ENCODE results near the gene MERTK.
"Not testable (repeated sequence)": the region's sequence is repeated elsewhere in the genome, so short reads cannot be mapped to it uniquely, and the experiment has no call there.

MERTK gene

DNA sequence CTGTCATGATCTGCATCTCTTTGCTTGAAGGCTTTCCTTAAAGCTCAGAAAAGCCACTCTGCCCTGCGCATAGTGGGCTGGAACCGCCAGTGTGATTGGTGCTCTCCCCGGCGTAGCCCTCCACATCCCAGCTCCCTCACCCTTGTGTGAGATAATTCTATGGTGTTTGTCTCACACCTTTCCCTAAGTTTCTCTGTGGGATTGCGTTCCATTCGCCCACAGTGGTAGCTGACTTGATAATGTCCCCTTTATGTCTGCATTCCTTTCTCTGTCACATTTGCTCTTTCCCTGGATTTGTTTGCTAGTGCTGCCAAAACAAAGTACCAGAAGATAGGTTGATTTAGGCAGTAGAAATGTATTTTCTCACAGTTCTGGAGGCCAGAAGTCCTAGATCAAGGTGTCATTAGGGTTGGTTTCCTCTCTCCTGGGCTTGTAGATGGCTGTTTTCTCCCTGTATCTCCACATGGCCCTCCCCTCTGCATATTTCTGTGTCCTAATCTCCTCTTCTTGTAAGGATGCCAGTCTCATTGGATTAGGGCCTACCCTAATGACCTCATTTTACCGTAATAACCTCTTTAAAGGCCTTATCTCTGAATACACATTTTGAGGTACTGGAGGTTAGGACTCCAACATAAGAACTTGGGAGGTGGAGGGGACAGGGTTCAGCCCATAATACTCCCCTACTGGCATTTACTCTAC, 149.3 kb downstream of the MERTK start:
- no peak for DNase-seq

DNA sequence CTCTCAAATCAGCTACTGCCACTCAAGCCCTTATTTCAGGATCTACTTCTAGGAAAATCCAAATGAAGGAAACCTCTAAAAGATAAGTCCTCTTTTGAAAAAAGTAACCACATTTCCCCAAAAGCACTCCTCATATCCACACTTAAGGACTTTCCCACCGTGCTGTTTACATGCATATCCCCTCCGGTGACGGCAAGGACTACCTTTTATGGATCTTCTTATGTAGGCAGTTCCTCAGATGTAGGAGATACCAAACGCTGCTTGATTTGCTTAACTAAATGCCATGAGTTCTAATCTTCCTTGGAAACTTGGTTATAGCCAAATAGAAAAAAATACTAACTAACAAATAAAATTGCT, 149.8 kb downstream of the MERTK start:
- DNase-seq: no peak

DNA sequence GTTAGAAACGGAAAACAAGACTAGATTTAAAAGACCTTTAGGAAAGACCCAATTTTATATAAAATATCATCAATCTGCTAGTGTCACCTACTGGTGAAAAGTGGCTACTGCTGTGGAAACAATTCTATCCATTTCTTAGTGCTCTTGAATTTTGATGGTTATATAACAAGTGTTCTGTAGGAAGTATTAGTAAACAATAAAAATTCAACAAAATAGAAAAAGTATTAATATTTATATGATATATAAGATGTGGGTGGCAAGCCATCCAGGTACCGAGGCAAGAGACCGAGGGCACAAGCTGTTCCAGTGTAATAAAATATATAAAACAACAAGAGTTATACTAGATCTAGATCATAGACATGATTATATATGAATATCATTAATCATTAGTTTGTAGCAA, 150.5 kb downstream of the MERTK start:
- peak; percentile 48 for DNase-seq

DNA sequence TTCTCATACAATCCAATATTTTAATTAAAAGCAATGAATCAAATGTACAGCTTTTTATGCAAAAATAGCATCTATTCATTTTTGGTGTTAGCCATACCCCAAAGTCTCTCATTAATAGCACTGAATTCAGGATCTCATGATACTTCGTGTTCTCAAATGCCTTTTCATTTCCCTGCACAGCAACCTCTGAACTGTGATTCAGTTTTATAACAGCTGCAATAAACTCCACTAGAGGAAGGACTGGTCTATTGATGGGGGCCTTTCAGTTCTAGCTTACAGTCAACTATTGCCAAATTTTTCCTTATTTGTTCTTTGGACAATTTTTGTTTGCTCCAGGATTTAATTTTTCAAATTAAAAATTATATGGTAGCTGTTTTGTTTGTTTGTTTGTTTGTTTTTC, 151.9 kb downstream of the MERTK start:
- DNase-seq: no peak

DNA sequence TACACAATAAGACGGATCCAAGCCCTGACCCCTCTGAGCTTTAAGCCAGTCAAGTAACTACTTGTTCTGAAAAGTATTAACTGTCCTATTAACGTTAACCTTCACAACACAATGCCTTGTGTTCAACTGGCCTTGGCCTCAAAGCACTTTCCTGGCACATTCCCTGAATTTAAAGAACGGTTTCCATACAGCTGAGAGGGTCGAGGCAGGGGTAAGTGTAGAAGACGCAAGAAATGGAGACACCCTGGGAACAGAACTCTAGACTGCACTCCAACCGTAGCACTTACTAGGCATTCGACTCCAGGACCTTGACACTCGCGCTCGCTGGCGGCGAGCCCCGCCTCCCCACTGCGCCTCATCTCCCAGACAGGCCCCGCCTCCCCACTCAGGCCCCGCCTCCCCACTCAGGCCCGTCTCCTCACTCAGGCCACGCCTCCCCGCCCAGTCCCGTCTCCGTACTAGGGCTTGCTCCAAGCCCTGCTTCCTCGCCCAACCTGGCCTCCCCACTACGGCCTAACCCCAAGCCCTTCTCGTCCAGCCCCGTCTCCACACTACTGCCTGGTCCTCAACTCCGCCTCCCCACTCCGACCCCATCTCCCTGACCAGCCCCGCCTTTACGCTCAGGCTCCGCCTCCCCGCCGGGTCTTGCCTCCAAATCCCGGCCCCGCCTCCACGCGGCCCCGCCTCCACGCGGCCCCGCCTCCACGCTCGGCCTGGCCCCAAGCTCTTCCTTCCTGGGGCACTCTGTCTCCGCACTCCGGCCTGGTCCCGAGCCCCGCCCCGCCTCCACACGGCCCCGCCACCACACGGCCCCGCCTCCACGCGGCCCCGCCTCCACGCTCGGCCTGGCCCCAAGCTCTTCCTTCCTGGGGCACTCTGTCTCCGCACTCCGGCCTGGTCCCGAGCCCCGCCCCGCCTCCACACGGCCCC, 155.8 kb downstream of the MERTK start:
- DNase-seq: peak; percentile 96

DNA sequence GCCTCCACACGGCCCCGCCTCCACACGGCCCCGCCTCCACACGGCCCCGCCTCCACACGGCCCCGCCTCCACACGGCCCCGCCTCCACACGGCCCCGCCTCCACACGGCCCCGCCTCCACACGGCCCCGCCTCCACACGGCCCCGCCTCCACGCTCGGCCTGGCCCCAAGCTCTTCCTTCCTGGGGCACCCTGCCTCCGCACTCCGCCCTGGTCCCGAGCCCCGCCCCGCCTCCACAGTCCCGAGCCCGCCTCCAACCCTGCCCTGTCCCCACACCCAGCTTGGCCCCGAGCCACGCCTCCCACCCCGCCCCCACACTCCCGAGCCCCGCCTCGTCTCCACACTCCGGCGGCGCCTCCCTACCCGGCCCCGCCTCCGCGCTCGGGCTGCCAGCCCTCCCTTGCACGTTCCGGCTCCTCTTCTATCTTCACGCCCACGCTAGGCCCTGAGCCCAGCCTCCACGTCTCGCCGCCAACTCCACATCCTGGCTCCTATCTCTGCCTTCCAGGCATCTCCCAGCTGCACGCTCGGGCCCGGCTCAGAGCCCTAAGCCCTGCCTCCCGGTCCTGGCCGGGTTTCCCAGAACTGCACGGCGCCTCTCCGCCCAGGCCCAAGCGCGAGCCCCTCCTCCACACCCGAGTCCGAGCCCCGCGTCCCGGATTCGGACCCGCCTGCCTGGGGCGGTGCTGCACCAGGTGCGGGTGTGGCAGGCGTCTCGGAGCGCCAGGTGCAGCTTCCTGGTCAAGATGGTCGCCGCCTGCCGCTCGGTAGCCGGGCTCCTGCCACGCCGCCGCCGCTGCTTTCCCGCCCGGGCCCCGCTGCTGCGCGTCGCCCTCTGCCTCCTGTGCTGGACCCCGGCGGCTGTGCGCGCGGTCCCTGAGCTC, 156.7 kb downstream of the MERTK start, which contains the start of gene TMEM87B:
Gene TMEM87B, plus strand, starts transcription at position 423 of the 883 bp plus-strand sequence. Its CDS starts 323 bp downstream, at position 746.
- DNase-seq: peak; percentile 98

DNA sequence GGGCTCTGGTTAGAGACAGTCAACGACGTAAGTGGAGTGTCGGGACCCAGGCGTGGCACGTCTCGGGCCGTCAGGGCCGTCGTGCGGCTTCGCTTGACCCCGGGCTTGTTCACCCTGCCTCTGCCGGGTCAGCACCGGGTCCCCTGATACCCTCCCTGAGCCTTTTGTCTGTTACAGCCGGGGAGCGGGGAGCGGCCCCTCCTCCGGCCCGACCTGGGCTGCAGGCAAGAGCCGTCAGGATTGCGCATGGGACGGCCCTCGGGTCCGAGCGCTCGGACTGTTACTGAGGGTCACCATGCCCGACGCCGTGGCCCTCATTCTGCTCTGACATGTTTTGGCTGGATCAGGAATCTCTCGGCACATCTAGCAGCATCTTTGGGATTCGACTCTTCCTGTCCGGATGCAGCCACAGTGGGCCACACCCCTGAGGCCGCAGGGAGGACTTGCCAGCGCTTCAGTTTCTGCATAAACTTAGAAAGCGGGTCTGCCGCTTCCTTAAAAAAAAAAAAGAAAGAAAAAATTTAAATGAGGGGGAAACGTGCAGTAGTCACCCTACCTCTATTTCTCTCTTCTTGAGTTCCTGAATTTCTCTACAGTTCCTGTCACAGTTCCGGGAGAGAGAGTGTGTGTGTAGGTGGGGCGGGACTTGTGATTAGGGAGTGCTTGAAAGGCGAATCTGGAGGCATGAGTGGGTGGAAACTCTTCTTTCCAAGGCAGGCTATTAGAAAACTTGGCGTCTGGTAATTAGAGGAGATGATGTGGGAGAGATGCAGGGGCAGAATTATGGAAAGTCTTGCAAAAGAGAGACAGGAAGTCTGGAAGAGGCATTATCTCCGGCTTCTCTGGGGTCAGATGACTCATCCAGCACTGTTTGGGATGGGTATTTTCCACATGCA, 157.6 kb downstream of the MERTK start:
- peak; percentile 88 for DNase-seq

DNA sequence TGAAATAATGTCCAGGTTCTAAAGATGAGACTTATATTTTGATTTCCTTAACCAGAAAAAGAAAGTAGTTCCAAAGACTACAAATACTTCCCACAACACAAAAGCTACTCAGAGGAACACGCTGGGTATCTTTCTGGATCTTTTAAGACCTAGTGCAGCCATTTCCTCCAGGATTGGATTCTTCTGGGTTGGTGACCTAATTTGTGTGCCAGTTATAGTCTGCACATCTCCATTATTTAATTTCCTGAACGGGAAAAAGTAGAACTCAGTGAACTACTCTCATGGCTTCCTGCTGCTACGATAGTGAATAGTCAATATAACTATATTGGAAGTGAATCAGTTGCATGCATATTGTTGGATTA, 158.2 kb downstream of the MERTK start:
- DNase-seq: no peak

DNA sequence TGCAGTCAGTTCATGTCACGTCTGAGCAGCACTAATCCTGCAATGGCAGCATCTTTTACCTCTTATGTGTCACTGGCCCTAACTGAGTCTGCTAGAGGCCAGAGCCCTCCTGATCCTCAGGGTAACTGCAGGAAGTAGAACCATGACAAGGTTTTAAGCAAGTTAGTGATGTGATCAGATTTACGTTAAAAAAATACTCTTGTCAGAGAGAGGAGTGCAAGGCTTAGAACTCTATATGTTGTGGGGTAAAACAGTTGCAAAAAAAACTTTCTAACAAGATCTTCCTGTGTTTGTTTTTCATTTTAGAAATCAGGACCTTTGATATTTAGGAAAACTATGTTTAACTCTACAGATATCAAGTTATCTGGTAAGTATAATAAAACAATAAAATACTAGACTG, 161.3 kb downstream of the MERTK start:
- DNase-seq: no peak

DNA sequence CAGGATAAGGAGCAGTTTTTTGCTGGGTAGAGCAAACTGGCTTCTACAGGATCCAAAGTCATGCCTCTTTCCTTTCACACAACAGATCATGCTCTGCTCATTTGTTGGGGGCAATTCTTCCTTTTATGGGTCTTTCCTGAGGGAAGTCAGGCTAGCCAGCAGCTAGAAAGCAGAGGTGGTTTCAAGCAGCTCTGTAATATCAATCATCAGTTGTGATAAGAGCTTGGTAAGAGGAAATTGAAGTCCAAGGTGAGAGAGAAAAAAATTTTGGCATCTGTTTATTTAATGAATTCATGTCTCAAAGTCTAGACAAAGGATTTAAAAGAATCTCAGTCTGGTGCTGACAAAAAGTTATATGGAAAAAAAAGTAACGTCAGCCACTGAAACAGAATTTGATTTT, 162.9 kb downstream of the MERTK start:
- DNase-seq: no peak

DNA sequence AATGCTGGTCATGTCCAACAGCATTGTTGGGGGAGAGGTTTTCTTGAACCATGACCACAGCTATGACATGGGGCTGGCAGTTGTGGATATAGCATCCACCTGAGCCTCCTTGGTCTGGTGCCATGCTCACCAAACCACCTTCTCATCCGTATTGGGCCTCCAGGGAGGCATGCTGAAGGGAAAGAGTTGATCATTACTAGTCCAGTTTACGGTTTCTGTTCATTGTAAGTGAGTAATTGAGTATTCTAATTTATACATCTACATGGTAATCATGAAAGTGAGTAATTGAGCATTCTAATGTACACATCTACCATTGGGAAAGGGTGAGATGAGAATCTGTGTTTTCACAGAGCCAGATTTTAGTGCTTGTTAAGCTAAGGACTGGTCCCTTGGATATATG, 163.4 kb downstream of the MERTK start:
- DNase-seq: no peak

DNA sequence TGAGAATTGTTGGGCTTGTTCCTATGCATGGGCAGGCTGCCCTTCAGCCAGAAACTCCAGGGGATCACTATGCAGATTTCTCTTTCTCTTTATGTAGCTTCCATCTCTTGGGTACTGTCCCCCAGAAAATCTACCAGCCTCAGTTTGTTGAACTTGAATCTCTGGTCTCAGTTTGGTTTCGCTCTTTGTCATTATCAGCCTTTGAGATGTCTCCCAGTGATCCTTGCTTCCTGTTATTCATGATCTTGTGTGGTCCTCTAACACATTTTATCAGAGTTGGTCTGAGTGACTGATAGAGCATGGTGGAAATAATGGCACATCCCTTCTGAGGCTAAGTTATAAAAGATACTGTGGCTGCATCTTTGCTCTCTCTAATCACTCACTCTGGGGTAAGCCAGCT, 164.5 kb downstream of the MERTK start:
- no peak for DNase-seq

DNA sequence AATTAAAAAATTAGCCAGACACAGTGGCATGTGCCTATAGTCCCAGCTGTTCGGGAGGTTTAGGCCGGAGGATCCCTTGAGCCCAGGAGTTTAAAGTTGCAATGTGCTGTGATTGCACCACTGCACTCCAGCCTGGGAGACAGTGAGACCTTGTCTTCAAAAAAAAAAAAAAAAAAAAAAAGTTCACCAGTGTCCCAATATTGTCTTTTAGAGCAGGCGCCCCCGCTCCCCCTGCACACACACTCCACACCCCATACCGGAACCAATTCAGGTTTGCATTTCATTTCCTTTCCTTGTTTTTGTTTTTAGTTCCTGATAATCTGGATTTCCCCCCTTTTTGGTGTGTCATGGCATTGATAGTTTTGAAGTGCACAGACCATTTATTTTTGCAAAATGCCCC, 167.1 kb downstream of the MERTK start:
- DNase-seq: no peak

DNA sequence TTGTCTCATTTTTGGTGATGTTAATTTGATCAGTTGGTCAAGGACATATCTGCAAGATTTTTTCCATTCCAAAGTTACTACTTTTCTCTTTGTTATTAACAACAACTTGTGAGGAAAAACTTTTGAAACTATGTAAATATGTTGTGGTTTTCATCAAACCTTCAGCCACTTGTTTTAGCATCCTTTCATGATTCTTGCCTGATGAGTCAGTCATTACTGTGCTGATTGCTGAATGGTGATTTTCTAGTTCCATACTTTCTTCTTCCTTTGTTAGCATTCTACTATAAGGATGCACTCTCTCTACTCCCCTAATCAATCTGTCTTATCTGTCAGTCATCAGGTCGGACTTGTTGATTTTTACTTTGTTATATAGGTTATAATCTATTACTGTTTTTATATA, 167.6 kb downstream of the MERTK start:
- peak; percentile 76 for DNase-seq

DNA sequence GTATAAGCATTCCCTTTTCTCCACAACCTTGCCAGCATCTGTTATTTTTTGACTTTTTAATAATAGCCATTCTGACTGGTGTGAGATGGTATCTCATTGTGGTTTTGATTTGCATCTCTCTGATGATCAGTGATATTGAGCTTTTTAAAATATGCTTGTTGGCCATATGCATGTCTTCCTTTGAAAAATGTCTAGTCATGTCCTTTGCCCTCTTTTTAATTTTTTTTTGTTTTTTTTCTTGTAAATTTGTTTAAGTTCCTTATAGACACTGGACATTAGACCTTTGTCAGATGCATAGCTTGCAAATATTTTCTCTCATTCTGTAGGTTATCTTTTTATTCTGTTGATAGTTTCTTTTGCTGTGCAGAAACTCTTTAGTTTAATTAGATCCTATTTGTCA, 171.4 kb downstream of the MERTK start:
- not testable (repeated sequence) for DNase-seq

DNA sequence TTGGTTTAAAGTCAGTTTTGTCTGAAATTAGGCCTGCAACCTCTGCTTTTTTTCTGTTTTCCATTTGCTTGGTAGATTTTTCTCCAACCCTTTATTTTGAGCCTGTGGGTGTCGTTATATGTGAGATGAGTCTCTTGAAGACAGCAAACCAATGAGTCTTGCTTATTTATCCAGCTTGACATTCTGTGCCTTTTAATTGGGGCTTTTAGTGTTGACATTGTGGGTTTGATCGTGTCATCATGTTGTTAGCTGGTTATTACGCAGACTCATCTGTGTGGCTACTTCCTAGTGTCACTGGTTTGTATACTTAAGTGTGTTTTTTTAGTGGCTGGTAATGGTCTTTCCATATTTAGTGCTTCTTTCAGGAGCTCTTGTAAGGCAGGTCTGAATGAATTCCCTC, 175.5 kb downstream of the MERTK start:
- no peak for DNase-seq

DNA sequence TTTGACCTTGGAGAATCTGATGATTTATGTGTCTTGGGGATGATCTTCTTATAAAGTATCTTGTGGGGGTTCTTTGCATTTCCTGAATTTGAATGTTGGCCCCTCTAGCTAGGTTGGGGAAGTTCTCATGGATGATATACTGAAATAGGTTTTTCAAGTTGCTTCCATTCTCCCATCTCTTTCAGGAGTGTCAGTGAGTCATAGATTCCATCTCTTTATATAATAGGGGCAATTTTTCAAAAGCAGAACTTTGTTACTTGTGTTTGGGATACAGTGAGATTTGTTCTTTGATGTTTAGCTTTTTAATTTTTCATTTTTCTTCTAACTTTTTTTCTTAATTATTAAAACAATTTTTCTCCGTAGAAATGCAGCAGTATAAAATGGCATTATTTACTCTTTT, 176.1 kb downstream of the MERTK start:
- no peak for DNase-seq

DNA sequence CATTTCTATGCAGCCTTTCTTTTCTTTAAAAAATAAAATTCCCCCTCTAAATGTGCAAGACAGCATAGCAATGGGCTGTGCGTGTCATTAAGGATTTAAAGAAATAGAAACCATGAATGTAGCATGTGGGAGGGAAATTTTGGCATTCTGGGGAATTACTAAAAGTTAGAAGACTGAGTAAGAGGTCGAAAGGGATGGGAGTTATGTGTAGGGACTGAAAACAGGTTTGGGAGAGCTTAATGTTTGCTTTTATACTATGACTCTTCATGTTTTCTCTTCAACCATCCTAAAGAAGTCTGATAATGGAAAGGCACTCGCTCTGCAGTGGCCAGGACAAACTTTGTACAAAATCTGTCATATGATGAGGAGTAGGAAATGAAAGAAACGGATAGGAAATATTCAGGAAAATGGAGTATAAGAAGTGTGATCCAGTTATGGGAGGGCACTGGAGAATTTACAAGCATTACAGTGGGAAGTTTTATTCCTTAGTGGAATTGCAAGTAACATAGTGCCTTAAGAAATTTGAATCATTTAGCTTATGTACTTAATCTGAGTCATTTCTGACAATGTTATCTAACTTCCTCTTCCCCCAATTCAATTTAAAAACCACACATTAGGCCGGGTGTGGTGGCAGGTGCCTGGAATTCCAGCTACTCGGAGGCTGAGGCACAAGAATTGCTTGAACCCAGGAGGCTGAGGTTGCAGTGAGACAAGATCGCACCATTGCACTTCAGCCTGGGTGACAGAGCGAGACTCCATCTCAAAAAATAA, 177.3 kb downstream of the MERTK start:
- DNase-seq: no peak

DNA sequence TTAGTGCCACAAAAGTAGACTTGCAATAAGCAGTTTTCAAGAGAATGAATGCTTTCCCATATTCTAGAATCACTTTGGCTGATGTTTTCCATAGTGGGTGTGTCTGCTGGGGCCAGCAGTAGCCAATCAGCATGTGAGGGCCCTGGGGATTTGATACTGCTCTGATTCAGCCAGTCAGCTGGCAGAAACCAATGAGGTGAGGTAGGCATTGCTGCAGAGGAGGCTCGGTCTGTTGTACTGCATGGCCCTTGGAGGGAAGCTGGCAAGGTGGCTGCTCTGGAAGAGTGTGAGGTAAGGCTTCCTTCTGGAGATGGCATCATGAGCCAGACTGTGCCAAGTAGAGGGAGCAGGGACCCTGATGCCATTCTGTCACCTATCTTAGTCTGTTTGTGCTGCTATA, 179.4 kb downstream of the MERTK start:
- peak; percentile 14 for DNase-seq
